ENCODE data around the gene SETSIP.

DNA sequence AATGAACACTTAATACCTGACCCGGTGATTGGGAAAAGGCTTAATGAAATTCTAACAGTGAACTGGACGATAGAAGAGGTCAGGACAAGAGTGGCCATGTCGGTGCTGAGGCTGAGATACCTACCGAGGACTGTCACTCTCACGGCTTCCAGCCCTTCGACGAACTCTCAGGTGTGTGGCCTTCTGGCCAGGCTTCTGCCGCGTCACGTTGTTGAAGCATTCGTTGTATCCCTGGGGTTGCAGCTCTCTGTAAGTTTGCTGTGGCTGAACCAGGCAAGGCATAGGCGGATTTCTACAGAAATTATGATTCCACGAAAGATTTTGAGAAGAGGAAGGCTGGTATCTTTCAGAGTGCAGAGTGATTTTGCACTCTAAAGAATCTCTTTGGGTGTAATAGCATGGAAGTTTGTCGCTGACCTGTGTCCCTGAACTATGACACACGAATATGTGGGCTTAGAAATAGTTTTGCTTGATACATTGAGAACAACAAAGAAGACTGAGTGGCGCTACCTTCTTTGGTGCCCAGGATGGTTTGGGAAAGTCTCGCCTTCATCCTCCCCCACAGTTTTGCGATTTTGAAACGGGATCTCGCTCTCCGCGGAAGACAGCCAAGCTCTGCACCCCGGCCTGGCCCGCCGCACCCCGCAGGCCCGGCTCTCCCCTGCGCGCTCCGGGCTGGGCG, 45.8 kb downstream of the SETSIP start:
- TF ChIP-seq, protein P1, sequence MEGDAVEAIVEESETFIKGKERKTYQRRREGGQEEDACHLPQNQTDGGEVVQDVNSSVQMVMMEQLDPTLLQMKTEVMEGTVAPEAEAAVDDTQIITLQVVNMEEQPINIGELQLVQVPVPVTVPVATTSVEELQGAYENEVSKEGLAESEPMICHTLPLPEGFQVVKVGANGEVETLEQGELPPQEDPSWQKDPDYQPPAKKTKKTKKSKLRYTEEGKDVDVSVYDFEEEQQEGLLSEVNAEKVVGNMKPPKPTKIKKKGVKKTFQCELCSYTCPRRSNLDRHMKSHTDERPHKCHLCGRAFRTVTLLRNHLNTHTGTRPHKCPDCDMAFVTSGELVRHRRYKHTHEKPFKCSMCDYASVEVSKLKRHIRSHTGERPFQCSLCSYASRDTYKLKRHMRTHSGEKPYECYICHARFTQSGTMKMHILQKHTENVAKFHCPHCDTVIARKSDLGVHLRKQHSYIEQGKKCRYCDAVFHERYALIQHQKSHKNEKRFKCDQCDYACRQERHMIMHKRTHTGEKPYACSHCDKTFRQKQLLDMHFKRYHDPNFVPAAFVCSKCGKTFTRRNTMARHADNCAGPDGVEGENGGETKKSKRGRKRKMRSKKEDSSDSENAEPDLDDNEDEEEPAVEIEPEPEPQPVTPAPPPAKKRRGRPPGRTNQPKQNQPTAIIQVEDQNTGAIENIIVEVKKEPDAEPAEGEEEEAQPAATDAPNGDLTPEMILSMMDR (conservative IDR thresholded peaks at IDR 0.05; ENCODE audit: low read length): no peak
- TF ChIP-seq EZH2phosphoT487 (IDR thresholded peaks at IDR 0.05; ENCODE audit: borderline replicate concordance, low read depth, low read length): no peak
